Stimulated activated CD4-positive, alpha-beta T cell treated with anti-CD3 and anti-CD28 coated beads, TNF-alpha, amount 100 ng/mL, for 24 hours (primary cell): Measurements from ENCODE around the gene CDH4.

Experiments used
- DNase-seq, 3 experiments: peaks; one replicate each; pipeline ENCODE4 v3.0.0-alpha.2; 2020; ENCODE audit warnings: low read depth in 3 of 3

Gene CDH4

DNA sequence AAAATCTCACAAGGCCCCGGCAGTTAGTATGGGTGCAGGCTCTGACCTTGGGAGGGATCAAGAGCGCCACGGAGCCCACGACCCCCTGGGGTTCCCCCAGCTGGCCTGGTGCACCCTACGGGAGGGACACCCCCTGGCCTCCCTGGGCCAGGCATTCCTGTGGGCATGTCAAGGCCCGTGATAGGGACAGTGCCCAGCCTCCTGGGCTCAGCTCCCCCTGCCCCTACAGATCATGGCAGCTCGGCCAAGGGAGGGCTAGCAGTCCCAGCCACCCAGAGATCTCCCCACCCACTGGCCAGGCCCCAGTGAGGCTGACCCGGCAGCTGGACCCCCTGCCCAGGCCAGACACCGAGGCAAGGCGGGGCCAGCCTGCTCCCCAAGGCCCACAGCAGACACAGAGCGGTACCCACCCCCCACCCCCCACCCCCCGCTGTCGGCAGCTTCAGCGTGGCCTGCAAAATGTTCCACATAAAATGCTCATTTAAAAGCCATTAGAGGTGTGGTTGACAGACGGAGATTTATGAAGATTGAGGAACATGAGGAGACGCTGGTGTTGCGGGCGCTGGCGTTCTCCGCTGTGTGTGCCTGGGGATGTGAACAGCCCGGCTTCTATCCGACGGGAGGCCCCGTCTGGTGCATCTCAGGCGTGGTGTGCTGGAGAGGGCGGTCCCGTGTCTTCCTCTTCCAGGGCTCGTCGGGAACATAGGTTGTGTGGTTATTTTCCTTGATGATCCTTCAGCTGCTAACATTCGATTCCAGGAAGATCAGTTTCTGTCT, 625.1 kb downstream of the CDH4 start:
- no peak for DNase-seq

DNA sequence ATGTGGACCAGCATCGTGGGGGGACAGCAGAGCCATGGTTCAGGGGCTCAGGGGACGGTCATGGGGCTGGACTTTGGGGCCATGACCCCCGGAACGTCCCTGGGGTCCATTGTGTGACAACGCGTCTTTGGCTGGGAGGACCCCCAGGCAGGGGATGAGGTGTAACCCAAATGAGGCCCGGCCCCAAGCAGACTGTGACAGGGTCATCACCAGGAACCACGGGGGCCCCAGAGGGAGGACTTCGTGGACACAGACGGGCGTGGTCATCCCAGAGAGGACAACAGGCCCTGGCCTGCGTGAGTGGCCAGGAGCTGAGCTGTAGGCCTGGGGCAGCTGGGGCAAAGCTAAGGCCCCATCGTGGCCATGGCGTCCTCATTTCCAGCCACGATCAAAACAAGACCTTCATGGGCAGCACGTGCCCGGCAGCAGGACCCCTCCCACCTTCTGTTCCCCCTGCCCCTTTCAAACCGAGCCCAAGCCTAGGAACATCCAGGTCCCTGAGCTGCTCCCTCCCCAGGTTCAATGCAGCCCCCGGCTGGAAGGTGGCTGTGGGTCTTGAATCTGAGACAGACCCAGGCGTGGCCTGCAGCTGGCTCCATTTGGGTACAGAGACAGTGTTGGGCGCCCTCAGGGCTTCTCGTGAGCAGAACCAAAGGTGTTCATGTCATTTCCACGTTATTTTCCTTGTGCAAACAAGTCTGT, 625.9 kb downstream of the CDH4 start:
- DNase-seq = no peak

DNA sequence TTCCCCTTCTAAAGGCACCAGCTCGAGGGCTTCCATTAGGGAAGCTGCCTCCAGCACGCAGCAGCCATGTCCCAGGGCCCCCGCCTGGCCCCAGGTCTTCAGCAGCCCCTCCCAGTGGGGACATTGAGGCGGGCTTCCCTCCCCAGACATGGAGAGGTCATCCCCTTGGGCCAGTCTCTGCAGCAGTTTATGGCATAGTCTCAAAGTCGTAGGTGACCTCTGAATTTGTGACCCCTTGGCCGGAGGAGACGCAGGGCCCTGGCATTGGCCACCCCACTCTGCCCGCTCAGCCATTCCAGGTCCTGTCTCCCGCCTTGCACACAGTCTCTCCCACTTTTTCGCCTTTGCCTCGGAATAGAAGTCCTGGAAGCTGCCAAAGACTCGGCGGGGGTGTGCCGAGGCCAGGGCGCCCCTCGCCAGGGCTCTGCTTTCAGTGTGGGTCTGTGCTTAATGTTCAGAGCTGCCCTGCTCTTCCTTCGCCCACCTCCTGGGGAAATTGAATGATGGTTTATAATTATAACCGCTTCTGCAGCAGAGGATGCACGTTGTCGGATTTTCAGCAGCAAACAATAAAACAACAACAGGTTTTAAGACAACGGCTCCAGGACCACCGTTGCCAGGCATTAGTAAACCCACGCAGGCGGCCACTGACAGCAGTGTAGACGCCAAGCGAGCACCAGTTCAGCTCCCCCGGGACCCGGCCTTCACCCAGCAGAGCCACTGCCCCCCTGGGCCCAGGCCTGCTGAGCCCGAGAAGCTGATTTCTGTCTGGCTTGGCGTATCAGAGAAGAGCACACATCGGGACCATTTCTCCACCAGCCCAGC, 626.6 kb downstream of the CDH4 start:
- no peak for DNase-seq

DNA sequence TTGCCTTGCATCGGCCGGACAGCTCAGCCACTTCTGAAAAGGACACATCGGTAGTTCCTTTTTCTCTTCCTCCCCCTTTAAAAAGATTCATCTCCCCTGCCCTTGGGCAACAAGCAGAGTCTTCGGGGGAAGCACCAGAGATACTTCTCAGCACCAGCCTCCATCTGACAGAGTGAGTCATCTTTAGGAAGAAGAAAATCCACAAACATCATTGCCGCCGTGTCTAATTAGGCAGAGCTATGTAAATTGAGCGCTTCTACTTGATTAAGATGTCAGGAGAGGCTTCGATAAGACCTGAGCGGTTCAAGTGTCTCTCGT, 627.2 kb downstream of the CDH4 start:
- no peak for DNase-seq

DNA sequence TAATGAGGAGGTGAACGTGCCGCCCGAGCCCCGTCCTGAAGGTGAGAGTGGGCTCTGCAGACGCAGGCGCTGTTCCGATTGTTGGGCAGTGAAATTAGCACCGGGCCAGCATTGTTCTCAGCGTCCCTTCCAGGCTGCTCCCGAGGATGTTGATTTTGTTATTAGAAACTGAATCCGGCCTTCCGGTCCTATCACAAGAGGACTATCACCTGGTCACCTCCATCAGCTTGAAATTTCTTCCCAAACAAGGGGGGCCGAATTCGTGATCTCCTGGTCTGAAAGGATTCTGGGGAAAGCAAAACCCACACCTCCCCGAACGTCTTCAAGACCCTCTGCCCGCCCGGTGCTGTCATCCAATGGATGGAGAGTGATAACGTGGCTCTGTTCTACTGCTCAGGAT, 627.6 kb downstream of the CDH4 start:
- DNase-seq = no peak

DNA sequence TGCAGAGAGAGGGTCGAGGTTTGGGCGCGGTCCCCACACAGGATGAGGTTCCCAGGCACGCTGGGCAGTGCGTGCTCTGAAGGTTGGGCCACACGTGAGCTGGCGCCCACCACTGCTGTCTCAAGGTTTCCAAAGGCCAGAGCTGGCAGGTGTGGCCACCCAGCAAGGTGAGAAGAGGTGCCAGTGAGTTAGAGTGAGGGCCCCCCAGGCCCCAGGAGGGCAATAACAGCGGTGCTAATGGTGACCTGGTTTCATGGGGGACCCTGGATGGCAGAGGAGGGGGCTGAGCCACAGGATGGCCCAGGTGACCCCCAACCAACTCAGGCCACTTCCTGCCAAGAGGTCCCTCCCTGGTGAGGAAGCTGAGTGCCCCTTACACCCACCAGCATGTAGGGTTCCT, 628.6 kb downstream of the CDH4 start:
- DNase-seq = no peak

DNA sequence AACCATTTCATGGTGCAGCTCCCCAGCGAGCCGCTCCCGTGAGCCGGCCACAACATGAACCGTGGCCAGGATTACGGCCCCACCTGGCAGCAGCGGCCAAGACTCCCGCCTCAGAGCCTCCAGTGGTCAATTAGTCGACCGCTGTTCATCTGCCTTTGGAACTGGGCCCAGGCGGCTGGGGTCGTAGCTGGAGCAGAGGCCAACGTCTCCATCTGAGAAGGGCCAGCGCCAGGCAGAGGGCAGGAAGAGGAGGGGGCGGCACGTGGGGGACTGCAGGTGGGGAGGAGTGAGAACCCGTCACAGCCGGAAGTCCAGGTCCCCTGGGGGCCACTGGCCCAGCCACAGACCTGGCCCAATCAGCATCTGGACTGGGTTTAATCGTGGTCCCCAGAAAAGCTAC, 629.4 kb downstream of the CDH4 start:
- DNase-seq = no peak

DNA sequence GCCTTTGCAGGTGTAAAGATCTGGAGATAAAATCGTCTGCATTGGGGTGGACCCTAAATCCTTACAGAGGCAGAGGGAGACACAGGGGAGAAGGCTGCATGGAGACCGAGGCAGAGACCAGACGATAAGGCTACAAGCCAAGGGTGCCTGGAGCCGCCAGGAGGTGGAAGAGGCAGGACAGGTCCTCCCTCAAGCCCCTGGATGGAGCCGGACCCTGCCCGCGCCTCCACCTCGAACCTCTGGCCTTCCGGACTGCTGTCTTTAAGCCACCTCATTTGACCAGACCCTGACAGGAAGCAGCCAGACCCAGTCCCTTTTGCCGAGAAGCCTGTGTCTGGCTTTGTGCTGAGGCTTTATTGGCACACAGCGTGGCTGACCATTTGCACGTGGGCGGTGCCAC, 629.8 kb downstream of the CDH4 start:
- DNase-seq = no peak

DNA sequence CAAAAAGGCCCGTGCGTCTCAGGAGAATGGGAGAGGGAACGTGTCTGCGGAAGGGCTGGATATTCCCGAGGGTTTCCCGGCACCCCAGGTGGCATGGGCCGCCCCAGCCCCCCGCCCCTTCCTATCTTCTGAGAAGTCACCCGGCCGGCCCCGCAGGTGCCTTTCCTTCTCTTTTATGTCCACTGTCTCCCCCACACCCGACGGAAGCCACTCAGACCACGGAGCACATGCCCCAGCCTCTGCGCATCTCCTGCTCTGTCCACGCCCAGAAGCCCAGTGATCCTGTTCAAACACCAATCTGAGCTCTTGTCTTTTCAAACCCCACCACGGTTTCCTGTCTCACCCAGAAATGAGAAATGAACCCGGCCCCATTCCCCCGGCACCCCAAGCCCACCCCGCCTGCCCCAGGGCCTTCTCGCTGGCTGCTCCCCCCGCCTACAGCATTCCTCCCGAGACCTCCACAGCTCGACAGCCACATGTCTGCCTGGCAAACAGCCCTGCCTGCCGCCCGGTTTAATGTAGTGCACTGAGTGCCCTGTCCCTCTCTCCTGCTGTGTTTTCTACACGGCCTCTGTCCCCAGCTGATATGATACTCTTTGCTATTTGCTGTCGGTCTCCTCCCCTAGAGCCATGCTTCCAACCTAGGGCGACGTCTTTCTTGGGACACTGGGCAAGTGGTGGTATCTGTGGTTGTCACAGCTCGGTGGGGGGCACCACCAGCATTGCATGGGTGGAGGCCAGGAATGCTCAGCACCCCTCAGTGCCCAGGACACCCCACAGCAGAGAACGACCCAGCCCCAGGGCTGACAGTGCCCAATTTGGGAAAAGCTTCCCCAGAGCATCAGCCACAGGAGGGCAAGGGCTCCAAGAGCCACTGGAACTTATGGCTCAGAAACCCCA, 630.9 kb downstream of the CDH4 start:
- no peak for DNase-seq

DNA sequence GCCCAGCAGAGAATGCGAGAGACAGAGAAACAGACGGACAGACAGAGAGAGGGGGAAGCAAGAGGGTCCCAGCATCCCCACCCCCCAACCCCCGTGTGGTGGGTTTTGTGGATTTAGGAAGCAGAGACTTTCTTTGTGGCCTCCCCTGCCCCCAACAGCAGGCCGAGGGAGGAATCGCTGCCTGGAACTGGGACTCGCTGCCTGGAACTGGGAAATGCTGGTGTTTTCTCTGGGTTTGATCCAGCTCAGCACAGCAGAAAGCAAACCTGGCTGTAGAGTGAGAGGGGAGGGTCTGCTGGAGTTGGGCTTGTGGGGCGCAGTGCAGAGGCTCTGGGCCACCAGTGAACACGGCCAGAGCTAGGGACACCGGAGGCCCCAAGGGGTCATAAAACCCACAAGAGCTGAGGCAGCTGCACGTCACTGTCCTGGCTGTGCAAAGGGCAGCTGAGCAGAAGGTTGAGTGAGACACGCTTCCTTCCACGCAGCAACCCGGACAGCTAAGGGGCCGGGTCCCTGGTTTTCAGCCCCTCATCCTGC, 631.9 kb downstream of the CDH4 start:
- DNase-seq = no peak

DNA sequence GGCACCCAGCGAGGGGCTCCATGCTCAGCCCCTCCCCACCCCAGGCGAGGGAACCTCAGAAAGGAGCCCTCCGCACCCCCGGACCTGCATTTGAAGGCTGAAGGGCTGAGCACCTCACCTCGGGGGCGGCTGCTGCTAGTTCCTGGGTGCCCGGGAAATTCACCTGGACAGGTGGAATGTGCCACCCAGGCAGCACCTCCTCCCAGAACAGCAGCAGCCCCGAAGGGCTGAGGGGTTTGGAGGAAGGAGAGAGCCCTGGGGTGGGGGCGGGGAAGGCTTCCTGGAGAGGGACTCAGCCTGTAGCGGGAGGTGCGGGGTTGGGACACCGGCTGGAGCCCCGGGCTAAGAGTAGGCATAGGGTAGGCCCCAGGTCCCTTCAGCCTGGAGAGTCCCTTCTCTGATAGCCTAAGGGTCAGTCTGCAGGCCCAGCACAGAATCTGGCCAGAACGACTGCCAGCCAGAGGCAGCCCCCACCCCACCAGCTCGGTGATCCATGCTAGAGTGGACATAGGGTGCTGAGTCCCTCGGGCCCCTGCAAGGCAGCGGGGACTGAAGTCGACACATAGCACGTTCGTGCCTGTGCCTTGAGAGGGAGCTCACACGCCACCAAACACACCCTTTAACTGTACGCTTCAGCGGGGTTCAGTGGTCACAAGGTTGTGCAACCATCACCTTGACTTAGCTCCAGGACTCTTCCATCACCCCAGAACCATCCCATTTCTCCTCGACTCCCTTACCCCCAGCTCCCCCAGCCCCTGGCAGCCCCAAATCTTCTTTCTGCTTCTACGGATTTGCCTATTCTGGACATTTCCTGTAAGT, 632.7 kb downstream of the CDH4 start:
- no peak for DNase-seq

DNA sequence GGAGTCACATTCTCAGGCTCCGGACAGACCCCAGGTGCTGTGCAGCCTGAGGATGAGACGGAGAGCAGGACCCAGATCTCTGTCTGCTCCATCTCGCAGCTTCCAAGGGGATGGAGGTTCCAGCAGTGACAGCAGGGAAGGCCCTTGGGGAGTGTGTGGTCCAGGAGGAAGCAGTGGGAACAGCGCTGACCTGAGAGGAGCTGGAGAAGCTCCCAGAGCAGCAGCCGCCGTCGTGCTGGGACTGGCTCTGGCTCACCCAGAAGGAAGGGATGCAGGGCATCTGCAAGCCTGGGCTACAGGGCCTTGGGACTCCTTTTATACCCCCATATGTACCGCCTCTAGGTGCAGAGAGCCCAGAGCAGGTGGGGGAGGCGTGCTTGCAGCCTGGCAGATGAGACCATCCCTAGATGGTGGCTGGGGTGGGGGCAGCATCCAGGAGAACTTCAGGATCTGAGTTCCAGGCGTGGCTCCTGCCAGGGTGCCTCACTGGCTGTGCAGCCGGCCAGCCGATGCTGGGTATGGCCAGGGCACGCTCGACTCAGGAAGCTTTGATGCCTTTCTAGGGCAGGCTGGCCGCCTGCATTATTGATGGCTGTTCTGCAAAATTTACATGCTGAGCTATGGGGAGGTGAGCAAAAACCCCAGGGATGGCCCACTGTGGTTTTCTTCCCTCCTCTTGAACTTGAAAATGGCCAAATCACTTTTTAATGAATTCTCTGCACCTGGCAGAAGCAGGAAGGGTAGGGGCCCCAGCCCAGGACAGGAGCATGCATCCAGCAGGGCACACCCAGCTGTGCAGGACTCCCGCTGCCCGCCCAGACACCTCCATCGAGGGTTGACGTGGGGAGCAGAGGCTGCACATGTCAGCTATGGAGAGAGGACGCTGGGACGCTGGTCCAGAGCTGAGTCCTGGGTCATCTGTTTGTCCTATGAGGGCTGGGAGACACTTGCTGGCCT, 634.0 kb downstream of the CDH4 start:
- no peak for DNase-seq

DNA sequence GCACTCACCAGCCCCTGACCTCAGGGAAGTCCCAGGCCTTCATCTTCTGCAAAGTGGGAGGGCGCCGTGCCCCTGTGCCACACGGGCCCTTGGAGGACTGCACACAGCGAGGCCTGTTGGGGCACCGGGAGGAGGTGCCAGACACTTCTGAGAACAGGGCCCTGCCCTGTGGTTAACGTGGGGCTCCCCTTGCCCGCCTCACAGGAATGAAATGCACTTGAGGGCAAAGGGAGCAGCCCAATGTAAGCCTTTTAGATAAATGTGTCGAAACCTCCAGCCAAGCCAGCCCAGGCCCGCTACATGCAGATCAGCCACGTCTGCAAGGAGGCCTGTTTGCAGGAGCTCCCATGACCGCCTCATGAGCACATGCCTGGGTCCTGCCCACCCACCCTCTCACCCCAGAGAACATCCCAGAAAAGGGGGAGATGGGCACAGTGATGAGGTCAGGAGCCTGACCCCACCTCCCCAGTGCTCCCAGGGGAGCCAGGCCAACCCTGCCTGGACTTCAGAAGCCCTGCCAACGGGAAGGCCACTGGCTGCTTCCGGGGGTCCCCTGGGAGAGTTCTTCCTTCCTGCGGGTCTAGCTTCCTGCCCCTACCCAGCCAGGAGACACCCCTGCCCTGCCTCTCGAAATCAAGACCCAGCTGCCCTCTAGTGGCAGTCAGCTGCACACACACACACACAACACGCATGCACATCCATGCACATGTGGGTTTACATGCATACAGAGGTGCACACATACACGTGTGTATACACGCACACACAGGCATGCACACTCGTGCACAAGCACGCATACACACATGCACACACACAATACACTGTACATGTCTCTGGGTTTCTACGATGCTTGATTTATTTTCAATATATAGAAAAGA, 634.9 kb downstream of the CDH4 start:
- DNase-seq = peak in 2 of 3 experiments; percentile 3 to 33

DNA sequence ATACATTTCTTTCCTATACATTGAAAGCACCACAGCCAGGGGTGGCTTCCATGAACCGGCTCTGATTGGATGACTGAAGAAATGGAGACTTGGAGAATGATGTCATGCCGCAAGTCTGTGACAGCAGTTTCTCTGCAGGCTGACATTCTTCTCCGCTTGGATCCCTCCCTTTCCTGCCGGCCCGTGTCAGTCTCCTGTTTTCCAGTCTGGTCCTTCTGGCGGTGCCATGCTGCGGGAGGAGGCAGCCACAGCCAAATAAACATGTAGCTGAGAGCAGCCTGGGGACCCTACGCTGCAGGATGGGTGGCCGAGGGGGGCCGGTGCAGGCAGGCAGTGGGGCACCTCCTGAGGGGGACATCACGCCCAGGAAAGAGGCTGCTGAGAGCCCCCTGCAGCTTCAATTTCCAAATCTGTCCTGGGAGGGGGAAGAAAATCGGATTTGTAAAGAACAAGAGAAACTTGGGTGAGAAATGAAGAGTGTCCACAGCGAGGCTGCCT, 635.6 kb downstream of the CDH4 start:
- no peak for DNase-seq

DNA sequence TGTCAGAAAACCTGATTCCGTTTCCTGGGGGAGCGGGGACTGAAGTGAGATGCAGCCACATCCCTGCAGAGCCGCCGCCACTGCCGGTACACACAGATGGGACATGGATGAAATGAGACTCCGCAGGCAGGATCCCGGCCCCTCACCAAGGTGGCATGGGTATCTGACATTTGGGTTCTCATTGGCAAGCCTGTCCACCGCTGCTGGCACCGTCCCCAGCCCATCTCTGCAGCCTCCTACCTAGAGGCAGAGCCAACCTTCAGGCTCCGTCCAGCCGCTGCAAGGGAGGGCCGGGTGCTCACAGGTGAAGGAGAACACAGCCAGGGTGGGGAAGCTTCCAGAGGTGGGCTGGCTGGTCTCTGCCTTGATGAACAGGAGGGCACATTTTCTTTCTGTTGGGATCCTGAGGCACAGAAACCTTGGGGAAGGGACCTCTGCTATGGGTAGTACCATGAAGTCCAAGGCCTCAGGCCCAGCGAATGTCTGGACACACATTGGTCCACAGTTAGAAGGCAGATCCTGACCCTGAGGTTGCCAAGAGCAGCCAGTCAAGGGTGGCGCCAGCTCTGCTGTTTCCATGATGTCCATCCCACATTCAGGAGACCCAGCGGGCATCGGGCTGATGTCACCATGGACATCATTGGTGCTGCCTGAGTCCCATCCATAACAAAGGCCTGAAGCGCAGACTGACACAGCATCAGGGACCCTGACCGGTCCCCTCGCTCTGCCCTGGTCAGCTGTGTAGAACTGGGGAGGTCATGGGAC, 636.2 kb downstream of the CDH4 start:
- no peak for DNase-seq

DNA sequence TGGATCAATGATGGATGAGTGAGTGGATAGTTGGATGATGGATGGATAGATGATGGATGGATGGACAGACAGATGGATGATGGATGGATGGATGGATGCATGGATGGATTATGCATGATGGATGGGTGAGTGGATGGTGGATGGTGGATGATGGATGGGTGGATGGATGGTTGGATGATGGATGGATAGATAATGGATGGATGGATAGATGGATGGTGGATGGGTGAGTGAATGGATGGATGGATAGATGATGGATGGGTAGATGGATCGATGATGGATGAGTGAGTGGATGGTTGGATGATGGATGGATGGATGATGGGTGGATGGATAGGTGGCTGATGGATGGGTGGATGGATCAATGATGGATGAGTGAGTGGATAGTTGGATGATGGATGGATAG, 637.6 kb downstream of the CDH4 start:
- DNase-seq = no peak

DNA sequence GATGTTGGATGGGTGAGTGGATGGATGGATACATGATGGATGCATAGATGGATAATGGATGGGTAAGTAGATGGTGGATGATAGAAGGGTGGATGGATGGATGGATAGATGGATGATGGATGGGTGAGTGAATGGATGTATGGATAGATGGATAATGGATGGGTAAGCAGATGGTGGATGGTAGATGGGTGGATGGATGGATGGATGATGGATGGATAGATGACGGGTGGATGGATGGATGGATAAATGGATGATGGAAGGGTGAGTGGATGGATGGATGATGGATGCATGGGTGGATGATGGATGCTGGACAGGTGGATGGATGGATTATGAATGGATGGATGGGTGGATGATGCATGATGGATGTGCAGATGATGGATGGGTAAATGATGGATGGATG, 638.1 kb downstream of the CDH4 start:
- DNase-seq = no peak

DNA sequence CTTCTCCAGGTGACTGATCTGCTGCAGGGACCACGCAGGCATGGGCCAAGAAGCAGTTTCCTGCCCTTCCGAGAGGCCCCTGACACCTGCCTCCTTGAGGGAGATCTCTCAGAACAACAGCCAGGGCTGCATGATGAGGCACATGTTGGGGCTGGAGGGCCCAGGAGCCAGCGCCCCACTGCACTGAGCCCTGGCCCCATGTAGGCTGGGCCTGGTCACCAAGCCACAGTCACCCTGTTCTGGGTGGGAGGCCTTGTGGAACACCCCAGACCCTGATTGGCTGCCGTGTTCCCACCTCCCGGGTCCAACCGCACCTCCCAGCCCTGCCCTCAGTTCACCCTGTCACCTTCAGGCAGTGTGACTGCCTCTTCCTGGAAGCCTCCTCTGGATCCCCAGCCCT, 639.4 kb downstream of the CDH4 start:
- DNase-seq = no peak
